NCI-H2227 (cell line): ENCODE results near the gene BAG1.

Source experiments
- DNase-seq: peaks from one replicate; lab custom pipeline; 2025; ENCODE audit not compliant: unreplicated experiment; lab: John Stamatoyannopoulos, UW

The BAG1 gene

DNA sequence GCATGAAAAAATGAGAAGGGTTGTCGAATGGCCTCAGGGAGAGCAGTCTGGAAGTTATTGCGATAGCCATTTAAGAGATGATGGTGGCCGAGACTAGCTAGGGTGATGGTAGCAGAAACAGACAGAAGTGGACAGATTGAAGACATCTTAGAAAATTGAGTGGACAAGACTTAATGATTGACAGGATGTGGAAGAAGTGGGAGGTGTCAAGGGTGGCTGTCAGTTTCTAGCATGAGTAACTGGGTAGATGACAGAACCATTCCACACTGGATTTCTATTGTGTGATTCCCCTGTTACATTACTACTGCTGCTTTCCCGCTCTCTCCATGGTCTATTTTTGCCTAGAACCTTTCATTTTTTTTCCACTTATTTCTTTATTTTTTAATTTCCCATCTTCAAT lies 13.0 kb upstream of the BAG1 start:
- DNase-seq = no peak

DNA sequence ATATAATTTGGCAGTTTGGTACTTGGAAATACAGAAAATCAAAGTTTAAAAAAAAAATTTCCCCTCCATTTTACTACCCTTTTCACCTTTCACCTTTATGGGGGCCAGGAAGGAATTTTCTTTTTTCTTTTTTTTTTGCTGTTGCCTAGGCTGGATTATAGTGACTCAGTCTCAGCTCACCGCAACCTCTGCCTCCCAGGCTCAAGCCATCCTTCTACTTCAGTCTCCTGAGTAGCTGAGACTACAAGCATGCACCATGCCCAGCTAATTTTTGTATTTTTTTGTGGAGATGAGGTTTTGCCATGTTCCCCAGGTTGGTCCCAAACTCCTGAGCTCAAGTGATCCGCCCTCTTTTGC lies 9.4 kb upstream of the BAG1 start:
- no peak for DNase-seq

DNA sequence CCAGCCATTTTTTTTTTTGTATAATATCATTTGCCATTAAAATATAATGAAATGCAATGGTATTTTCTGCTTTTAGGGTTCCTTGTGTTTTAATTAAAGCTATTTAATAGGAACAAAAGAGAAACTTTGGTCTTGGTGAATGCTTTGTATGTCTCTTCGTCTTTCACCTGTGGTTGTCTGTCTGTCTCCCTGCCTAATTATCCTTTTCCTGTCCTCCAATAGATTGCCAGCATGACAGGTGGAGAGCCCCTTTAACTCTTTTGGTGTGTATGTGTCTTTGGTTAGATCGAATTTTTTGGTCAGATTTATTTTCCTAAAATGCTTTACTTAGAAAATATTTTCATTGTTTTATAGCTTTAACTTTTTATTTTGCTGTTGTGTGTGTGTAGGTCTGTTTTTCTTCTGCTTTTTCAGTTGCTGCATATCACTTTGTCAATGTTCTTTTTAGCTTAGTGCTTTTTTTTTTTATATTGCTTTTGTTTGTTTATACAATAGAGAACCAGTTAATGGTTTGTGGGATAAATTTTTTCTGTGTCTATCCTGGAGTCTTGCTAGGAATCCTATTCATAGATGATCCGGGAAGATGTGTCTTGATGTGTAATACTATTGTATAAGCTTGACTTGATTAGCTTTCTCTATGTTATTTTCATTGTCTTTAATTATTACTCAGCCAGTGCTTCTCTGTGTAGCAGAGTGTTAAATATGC lies 8.9 kb upstream of the BAG1 start:
- DNase-seq = no peak

DNA sequence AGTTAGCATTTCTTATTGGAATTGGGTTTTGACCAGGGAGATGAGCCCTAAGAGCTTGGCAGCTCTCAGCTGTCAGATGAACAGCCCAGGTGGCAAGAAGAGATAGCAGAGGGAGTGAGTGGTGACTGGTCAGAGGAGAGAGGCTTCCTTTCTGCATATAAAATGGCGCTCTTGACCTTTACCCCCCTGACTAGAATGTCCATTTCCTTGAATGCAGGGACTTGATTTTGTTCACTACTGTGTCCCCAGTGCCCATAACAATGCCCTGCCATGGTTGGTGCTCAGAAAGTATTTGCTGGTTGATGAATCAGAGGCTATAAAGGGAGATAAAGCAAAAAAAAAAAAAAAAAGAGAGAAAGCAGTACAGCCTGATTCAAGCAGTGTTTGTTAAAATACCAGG lies 7.6 kb upstream of the BAG1 start:
- no peak for DNase-seq

DNA sequence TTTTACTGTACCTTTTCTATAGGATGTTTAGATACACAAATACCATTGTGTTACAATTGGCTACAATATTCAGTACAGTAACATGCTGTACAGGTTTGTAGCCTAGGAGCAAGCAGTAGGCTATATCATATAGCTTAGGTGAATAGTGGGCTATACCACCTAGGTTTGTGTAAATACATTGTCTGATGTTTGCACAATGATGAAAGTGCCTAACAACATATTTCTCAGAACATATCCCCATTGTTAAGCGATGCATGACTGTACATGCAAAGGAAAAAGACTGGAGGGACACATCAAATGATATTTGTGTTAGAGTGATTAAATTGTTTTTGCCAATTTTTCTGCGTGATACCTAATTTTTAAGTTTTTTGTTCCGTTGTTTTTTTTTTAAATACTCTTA lies 5.6 kb upstream of the BAG1 start:
- DNase-seq = no peak

DNA sequence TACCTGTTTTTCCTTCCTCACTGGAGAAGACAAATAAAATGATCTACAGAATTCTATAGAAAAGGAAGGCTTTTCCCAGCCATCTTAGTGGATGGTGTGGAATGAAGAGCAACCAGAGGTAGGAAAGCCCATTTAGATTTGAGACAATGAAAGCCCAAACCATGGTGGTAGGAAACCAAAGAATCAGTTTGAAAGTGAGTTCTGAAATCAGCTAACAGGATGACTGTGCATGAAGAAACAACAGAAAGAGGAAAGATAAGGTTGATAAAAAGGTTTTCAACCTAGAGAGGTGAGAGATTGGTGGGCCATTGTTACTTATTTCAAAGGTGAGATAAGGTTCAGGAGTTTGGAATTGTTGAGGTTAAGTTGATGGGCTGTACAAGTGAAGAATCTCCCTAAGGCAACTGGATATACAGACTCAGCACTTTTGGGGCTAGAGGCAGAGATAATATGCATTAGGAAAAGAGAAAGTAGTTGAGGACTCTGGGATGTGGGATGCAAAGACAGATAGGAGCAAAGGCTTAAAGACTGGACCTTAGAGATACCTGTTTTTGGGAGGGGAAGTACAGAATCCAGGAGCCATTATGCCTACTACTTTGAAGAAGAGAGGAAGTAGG lies 2.8 kb upstream of the BAG1 start:
- DNase-seq = no peak

DNA sequence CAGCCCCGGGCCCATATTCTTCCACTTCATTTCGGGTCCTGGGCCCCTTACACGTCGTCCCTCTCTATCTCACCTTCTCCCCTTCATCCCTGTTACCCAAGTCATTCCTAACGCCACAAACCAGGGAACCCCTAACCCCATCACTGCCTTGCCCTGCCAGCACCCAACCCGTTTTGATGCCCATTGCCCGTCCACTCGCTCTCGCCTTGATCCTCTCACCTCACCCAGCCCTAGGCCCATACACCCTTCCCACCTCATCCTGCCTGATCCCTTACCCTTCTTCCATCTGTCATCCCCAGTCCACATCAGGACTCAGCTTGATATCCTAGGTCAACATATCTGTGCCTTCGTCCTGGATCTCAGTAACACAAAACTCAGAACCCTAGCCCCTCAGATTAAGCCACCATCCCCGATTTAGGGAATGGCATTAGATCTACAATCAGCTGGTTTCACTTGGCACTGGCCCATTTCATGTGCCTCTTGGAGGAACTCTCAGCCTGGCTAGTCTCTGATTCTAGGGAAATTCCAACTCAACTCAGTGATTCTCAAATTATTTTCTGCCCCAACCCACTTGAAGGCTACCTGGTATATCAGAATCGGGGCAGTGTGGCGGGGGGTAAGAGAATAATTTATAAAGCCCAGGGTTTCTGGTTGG lies 830 bp upstream of the BAG1 start:
- DNase-seq = no peak

DNA sequence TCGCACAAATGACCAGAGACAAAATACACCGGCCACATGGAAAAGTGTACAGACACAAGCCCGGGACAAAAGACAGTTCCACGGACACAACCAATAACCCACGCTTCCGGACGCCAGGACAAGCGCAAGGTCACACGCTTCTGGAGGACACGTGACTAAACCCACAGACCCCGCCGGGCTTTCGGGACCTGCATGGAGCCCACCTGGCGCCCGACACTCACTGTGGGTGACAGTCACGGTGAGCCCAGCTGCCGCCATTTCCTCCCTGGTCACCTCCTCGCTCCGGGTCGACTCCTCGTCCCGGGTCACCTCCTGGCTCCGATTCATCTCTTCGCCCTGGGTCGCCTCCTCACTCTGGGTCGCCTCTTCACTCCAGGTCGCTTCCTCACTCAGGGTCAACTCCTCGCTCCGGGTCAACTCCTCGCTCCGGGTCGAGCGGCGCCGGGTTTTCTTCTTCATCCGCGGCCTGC lies 470 bp downstream of the BAG1 start:
- DNase-seq = peak; percentile 38

DNA sequence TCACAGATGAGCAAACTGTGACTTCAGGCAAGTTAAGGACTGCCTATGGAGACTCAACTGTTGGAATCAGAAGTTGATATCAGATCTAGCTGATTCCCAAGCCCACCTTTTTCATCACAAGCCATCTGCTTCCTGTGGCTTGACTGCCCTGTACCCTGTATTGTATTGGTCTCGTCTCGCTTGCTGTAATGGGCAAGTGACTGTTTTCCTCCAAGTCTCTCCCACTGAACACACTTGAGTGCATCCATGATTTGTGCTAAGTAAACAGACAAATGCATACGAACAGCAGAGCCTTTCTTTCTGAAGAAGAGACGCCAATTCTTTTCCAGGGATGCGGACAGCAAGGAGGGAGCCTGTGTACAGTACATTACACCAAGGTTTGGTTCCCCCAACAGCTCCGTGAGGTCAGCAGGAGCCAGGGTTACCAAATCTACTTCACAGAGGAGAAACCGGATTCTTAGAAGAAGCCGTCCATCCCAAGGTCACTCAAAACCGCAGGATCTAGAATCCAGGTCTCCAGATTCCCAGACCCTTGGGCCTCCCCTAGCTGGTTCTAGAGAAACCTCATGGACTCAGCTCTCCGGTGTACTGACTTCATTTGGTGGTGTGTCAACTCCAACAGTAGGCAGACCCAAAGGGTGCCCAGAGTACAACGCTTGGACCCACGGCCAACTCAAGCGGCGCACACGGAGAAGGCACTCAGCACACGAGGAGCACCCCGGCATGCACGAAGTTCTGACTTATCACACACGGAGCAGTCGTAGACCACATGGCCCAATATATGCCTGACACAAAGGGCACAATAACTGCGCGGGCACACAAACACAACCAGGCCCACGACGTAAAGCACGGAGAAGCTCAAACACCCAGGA lies 1.1 kb downstream of the BAG1 start:
- no peak for DNase-seq

DNA sequence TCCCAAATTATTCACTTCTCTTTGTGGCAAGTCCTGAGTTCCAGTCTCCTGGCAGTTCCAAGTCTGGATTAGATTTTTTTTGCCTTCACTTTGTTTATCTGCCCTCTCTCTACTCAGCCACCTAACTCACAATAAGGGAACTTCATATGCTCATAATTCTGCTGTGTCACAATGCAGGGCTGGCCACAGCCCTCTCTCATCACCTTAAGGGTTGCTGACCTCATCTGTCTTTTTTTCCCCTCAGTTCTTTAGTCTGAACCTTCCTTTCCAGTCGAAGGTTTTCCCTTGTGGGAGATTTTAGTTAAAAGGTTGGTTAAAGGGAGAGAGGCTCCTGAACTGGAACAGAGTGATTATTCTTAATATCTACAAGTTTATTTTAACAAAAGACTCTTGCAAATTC lies 4.1 kb downstream of the BAG1 start:
- DNase-seq = no peak

DNA sequence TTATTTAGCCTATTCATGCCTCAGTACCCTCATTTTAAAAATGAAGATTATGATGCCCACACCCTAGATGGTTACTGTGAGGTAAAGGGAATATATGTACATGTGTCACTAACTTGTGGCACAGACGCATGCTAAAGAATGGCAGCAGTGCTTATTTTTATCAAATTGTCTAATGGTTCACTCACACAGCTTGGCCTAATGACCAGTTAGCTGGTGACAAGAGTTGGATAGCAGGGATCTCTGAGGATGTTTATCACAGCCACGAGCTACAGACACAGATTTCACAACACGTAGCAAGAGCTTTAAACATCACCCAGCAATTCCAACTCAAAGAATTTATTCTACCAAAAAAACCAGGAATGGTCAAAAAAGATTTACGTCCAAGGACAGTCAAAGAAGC lies 7.2 kb downstream of the BAG1 start:
- no peak for DNase-seq

DNA sequence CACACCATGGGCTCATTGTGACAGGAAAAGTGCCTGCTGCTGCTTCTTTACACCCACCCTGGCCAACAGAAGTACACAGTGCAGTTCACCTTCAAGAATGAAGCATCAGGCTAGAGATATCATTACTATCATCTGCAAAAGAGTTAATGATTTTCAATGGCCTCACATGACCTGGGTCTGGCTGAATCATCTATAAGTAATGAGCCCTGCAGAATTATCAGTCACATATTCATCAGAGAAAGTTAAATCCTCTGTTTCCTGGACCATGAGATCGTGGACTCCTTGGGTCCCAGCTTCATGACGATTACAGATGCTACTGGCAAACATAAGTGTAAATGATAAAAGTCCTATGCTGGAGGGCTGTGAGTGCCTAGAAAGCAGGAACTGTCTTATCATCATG lies 8.3 kb downstream of the BAG1 start:
- no peak for DNase-seq

DNA sequence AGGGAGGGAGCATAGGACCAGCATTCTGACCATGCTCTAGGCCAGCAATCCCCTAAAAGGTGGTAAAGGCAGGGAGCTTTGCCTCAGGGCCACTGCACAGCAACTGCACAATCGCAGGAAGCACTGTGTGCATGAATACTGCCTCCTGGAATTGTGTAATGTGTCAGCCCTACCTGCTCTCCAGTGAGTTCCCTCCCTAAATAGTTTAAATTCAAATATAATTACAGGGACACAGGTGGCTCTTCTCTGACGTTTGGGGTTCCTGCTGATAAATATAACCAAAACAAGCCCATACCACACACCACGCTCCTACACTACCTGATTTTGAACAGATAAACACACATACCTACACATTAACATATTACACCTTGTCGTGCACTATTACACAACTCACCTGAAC lies 9.0 kb downstream of the BAG1 start:
- DNase-seq = no peak

DNA sequence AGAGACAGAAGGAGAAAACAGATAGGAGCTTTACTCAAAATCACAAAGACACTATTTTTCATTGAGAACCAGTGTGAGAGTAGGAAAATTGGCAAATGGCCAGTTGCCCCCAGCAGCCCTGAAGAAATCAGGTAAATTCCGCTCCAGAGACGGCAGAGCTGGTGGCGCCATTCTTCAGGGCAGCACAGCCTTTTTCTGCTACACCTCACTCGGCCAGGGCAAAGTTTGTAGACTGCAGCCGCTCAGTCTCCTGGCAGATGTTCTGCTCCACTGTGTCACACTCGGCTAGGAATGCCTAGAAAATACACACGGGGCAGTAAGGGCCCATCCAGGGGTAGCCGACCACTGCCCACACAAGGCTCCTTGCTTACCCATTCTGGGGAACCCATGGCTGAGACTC lies 9.5 kb downstream of the BAG1 start:
- no peak for DNase-seq

DNA sequence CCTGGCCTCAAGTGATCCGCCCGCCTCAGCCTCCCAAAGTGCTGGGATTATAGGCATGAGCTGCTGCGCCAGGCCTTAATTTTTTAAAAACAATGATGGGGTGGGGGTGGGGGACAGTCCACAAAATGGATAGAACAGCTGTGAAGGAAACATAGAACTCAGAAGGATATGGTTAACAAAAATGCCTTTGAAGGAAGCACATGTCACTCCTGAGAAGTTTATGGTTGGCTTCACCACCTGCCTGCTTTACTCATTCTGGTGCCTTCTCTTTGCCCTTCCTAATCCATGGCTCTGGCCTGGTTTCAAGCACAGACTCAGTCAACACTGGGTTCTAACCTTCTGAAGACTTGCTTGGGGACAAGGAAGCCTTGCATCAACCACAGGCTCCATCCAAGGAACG lies 10.3 kb downstream of the BAG1 start:
- no peak for DNase-seq

DNA sequence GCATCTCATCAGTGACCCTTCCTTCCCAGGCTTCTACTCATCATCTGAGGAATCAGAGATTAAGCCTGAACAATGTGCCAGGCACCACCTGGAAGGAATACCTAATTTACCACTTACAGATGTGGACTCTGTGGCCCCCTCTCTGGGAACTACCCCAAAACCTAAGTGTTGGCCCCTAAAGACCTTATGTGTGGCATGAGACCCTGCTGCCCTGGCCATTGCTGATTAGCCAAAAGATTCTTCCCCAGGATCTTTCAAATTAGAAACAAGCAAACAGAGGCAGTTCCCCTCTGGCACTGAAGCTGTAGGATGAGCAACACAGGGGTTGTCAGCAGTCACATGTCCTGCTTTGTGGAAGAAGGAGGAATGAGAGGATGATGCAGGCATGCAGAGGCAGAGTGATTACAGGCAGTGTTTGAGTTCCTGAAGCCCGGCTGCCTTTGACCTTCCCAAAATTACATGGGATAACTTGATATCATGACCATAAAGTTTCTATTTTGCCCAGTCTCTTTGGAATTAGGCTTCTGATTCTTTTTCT lies 14.0 kb downstream of the BAG1 start:
- no peak for DNase-seq

DNA sequence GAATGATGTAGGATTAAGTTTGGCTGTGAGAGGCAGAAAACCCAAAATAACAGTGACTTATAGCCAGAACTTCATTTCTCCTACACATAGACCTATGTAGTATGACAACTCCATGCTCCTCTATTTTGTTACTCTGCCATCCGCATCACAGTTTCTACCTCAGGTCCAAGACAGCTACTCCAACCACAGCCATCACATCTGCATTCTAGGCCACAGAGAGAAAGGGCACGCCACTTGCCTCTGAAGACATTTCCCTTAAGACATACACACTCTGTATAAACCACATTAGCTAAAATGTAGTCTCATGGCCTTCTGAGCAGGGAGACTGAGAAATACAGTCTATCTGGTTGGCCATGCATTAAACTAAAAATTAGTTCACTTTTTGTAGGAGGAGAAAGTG lies 14.5 kb downstream of the BAG1 start:
- no peak for DNase-seq

DNA sequence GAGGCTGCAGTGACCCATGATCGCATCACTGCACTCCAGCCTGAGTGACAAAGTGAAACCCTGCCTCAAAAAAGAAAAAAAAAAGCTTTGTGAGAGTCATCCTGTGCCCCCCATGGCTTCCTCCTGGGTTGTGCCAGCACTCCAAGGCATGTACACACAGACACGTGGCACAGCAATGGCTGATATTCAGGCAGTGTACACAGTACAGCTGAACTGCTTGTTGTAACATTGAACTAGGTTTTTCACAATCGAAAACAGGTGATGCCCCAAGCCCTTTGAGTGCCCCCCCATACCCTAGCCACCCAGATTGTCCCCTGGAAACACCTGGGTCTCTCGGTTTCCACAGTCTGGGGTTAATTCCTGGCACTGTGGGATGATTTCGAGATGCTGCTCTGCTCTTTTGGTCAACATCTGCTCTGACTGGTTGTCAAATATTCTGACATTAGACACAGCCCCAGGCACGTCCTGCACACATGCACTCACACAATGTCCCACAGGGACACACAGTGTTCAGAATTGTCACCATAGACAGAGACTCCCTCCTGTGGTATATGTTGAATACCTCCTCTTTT lies 15.3 kb downstream of the BAG1 start:
- no peak for DNase-seq

DNA sequence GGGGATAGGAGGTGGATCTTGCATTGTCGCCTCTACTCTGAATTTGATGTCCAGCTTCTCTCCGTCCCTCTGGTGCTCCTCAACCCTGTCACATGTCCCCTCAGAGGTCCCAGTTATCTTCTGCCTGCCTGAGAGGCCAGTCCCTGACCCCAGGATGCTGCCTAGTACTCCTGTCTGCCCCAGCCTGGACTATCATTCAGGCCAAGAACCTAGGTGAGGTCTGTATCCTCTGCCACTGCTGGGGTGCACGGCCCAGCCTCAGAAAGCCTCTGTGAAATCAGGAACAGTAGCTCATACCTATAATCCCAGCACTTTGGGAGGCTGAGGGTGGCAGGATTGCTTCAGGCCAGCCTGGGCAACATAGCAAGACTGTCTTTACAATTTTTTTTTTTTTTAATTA lies 15.9 kb downstream of the BAG1 start:
- no peak for DNase-seq

DNA sequence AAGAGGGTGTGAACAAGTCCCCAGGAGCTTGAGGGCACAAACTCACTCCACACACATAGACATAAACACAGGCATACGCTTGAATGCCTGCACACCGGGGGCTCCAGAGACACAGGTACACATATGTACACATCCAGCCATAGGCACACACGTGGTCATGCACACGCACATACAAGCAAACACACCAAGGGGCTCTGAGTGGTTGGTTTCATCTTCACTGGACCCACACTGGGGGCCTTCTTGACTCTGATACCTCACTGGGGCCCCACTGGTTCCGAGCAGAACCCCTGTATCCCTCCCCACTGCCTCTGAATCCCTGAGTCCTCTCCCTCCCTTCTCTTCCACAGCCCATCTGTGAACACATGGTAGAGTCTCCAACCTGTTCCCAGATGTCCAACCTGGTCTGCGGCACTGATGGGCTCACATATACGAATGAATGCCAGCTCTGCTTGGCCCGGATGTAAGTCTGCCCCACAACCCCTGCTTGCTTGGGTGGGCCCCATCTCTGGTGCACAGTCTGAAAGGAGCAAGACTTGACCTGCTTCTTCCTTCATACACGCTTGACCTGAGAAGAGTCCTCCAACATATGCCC lies 18.1 kb downstream of the BAG1 start:
- no peak for DNase-seq

DNA sequence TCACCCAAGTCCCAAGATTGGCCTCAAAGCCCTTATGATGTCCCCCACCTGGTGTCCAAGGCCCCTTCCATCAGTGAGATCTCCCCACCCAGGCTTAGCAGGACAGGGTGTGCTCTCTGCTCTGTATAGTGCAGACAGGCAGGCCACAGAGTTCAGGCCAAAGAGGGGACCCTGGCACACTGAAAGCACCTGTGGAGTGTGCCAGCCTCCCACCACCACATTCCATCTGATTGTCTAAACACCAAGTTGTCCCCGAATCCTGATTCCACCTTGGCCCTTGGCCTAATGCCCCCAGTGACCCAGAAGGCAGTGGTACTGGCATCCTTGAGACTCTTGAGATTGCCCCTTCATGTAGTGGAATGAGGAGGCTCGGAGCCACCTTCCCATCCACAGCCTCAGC lies 19.2 kb downstream of the BAG1 start:
- DNase-seq = no peak
